GM21619 (cell line): ENCODE results near the gene DACT3.

Experiments used
- ATAC-seq: cut with Tn5 transposase; IDR thresholded peaks from one replicate; pipeline ENCODE4 v1.9.1; 2021; ENCODE audit not compliant: unreplicated experiment

Gene DACT3

GRCh38 chr19:46600384-46601317, 60.3 kb downstream of the DACT3 start:
- peak; percentile 78 for ATAC-seq

DNA sequence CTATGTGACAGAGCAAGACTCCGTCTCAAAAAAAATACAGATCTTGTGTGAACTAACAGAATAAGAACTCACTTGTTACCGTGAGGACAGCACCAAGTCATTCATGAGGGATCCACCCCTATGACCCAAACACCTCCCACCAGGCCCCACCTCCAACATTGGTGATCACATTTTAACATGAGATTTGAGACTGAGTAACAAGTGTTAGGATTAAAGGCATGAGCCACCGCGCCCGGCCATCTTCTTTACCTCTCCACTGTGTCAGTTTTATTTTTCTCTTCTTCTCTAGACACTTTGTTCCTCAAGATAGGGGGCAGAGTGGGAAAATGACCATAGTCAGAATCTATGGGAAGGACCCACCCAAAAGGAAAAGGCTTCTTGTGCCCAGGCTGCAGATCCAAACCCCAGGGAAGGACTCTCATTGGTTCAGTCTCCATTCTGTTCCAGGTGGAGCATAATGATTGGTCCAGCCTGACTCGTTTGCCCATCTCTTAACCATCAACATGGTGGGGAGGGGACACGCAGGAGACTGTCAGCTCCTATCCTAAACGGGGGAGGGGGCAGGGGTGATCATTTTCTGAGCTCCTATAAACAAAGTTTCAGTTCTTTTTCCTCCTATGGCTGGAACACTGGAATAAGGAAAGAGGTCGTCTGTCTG, 61.1 kb downstream of the DACT3 start:
- ATAC-seq, result no peak

DNA sequence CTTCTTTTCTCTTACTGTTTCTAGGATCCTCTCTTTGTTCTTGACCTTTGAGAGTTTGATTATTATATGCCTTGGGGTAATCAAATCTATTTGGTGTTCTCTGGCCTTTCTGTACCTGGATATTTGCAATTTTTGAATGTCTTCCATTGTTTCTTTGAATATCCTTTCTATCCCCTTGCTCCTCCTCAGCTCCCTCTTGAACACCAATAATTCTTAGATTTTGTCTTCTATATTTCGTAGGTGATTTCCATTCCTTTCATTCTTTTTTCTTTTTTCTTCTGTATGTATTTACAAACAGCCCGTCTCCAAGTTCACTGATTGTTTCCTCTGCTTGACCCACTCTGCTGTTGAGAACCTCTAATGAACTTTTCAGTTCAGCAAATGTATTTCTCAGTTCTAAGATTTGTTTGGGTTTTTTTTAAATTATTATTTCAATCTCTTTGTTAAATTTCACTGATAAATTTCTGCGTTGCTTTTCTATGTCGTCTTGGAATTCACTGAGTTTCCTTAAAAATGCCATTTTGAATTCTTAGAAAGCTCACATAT, 62.5 kb downstream of the DACT3 start:
- no peak for ATAC-seq
